HepG2 (cell line): ENCODE measurements around the gene PPP1CC. TPM values are rescaled to one million over a fixed set of nuclear protein-coding genes. Genes with fewer than 3 reads are reported as not detected.

ENCODE experiments used
- ATAC-seq: fragments of 200-7000 bp; cut with Tn5 transposase; 3 replicates; pipeline ENCODE4 v1.9.1; 2020; ENCODE audit warnings: mild to moderate bottlenecking, moderate library complexity
- BruUV-seq: library from RNA; stranded (reverse); fragments of 400-500 nt; replicated peaks from 2 replicates; lab custom pipeline; 2021; lab: Mats Ljungman, UMichigan
- CTCF ChIA-PET: fragments of 300-600 bp; formaldehyde crosslinking; extraction: SDS; loops from one replicate; lab custom pipeline; 2021; ENCODE audit warnings: low total read pairs, inconsistent platforms, low intra/inter-chr PET ratio; lab: Yijun Ruan, JAX
- POLR2A ChIA-PET: fragments of 350-600 bp; sonication (Branson Sonifier 250); formaldehyde crosslinking; loops from one replicate; lab custom pipeline; 2020; ENCODE audit warnings: antibody characterized with exemption, inconsistent platforms; lab: Yijun Ruan, JAX
- DNase-seq: peaks from one replicate; pipeline ENCODE4 v3.0.0-alpha.2; 2015; ENCODE audit warnings: low spot score
- FAIRE-seq: peaks from 3 replicates; lab custom pipeline; 2011; peaks lifted over from hg19 to GRCh38; lab: Jason Lieb, UNC
- H2AFZ ChIP-seq: one replicate; pipeline ENCODE4 v1.6.1; 2011; ENCODE audit warnings: low read length, inconsistent platforms
- H3K27ac ChIP-seq: fragments of 300-600 bp; 3 replicates; pipeline ENCODE4 v1.8.0; 2011; ENCODE audit warnings: mixed run types, mild to moderate bottlenecking, mixed read lengths, low read length, inconsistent platforms; ENCODE audit not compliant: insufficient read depth; ENCODE audit errors: extremely low read length
- H3K27me3 ChIP-seq, 2 experiments: fragments of 200-600 bp in 1 of 2; 2 replicates in 1 of 2; 3 replicates in 1 of 2; pipeline versions ENCODE4 v1.6.0 to v1.8.0; 2011; ENCODE audit warnings: low read length in 2 of 2, mild to moderate bottlenecking in 2 of 2, moderate library complexity in 2 of 2, inconsistent platforms in 1 of 2; ENCODE audit not compliant: insufficient read depth in 2 of 2, control insufficient read depth in 1 of 2
- H3K36me3 ChIP-seq, 2 experiments: fragments of 200-600 bp in 1 of 2; replicated peaks in 1 of 2; 2 replicates in 1 of 2; 3 replicates in 1 of 2; pipeline versions ENCODE4 v1.5.1 to v1.8.0; 2011; ENCODE audit warnings: low read length in 2 of 2, inconsistent platforms in 1 of 2; ENCODE audit not compliant: insufficient read depth in 2 of 2, control insufficient read depth in 1 of 2
- H3K4me1 ChIP-seq: 2 replicates; pipeline ENCODE4 v1.5.1; 2012; ENCODE audit warnings: low read length, inconsistent platforms; ENCODE audit not compliant: insufficient read depth
- H3K4me2 ChIP-seq: 2 replicates; pipeline ENCODE4 v1.6.0; 2011; ENCODE audit warnings: low read depth, low read length, inconsistent platforms
- H3K4me3 ChIP-seq, 3 experiments: fragments of 200-600 bp in 1 of 3; sonication (generic), shearing (Covaris generic) in 1 of 3; replicated peaks in 1 of 3; 2 replicates each; pipeline ENCODE4 v1.5.1; 2011 to 2016; ENCODE audit warnings: low read length in 3 of 3, inconsistent platforms in 2 of 3, low read depth in 2 of 3, mild to moderate bottlenecking in 2 of 3, control low read depth in 1 of 3, mixed read lengths in 1 of 3; ENCODE audit not compliant: insufficient read depth in 1 of 3
- H3K79me2 ChIP-seq: one replicate; pipeline ENCODE4 v1.6.1; 2011; ENCODE audit warnings: low read length, inconsistent platforms; ENCODE audit not compliant: insufficient read depth
- H3K9ac ChIP-seq: 2 replicates; pipeline ENCODE4 v1.6.0; 2011; ENCODE audit warnings: mild to moderate bottlenecking, low read depth, low read length, inconsistent platforms; ENCODE audit not compliant: insufficient read depth
- H3K9me3 ChIP-seq: 2 replicates; pipeline ENCODE4 v1.5.1; 2012; ENCODE audit warnings: mild to moderate bottlenecking, low read length
- H4K20me1 ChIP-seq: 2 replicates; pipeline ENCODE4 v1.6.0; 2011; ENCODE audit warnings: inconsistent platforms, mild to moderate bottlenecking, low read length, moderate library complexity; ENCODE audit not compliant: insufficient read depth
- BORCS8-MEF2B ChIP-seq: sonication (generic); formaldehyde crosslinking; IDR thresholded peaks from 2 replicates; pipeline ENCODE4 v1.8.0; 2022; ENCODE audit warnings: mild to moderate bottlenecking, missing genetic modification reagents
- DNMT3B ChIP-seq: conservative IDR thresholded peaks from 2 replicates; pipeline ENCODE4 v1.6.1; 2016; ENCODE audit warnings: missing biosample characterization, control low read depth
- GPN1 ChIP-seq: sonication (generic); formaldehyde crosslinking; IDR thresholded peaks from 2 replicates; pipeline ENCODE4 v1.5.1; 2020; ENCODE audit warnings: missing genetic modification reagents, borderline replicate concordance
- HES4 ChIP-seq: sonication (generic); formaldehyde crosslinking; IDR thresholded peaks from 2 replicates; pipeline ENCODE4 v1.9.0; 2021; ENCODE audit warnings: mild to moderate bottlenecking, missing genetic modification reagents, borderline replicate concordance
- JUND ChIP-seq: sonication (generic); formaldehyde crosslinking; IDR thresholded peaks from 2 replicates; pipeline ENCODE4 v1.8.0; 2022; ENCODE audit warnings: mild to moderate bottlenecking, missing genetic modification reagents
- KDM2A ChIP-seq: sonication (generic); formaldehyde crosslinking; IDR thresholded peaks from 2 replicates; pipeline ENCODE4 v1.4.0; 2020; ENCODE audit warnings: low read depth, missing genetic modification reagents, borderline replicate concordance
- LCORL ChIP-seq, 2 experiments: fragments of 450-650 bp in 1 of 2; sonication (generic) in 1 of 2; formaldehyde crosslinking in 1 of 2; IDR thresholded peaks; 2 replicates each; pipeline versions ENCODE4 v1.5.0 to v1.6.1; 2017 to 2020; ENCODE audit warnings: antibody characterized with exemption in 1 of 2, missing genetic modification reagents in 1 of 2
- MEIS1 ChIP-seq: sonication (generic); formaldehyde crosslinking; IDR thresholded peaks from 2 replicates; pipeline ENCODE4 v1.9.0; 2021; ENCODE audit warnings: mild to moderate bottlenecking, missing genetic modification reagents, moderate library complexity, borderline replicate concordance
- POLR2A ChIP-seq, 2 experiments: IDR thresholded peaks; 2 replicates each; pipeline ENCODE4 v1.6.1; 2011; ENCODE audit warnings: low read depth in 2 of 2, low read length in 2 of 2, mild to moderate bottlenecking in 1 of 2, moderate library complexity in 1 of 2; ENCODE audit not compliant: insufficient read depth in 1 of 2
- PPARG ChIP-seq: conservative IDR thresholded peaks from 2 replicates; pipeline ENCODE4 v1.6.1; 2016; ENCODE audit warnings: missing biosample characterization, missing genetic modification reagents
- RNF2 ChIP-seq: fragments of 450-650 bp; conservative IDR thresholded peaks from 2 replicates; pipeline ENCODE4 v1.6.1; 2016; ENCODE audit warnings: low read depth
- ZBTB42 ChIP-seq: sonication (generic); formaldehyde crosslinking; IDR thresholded peaks from 2 replicates; pipeline ENCODE4 v1.5.0; 2020; ENCODE audit warnings: mild to moderate bottlenecking, missing genetic modification reagents
- ZNF10 ChIP-seq: sonication (generic); formaldehyde crosslinking; IDR thresholded peaks from 2 replicates; pipeline ENCODE4 v1.4.0; 2020; ENCODE audit warnings: mild to moderate bottlenecking, low read depth, missing genetic modification reagents, borderline replicate concordance
- WGBS: methylation state at CpG from one replicate; pipeline ENCODE4 v1.1.6; 2017; ENCODE audit warnings: low lambda C conversion rate; 5-methylcytosine and 5-hydroxymethylcytosine counted together
- in situ Hi-C: cut with HindIII; loops from 2 replicates; pipeline ENCODE4 v1.10.0; 2017; ENCODE audit warnings: low pct_unique_long_range_greater_than_20kb; ENCODE audit not compliant: extremely low pct_ligation_motif_present
- intact Hi-C: fragments of 100-400 bp; cut with micrococcal nuclease; formaldehyde crosslinking; loops from one replicate; pipeline ENCODE4 v1.10.0; 2022; ENCODE audit not compliant: unreplicated experiment
- polyA plus RNA-seq, 8 experiments: library from polyadenylated mRNA; depleted of rRNA in 3 of 8; stranded (reverse) in 7 of 8; unstranded in 1 of 8; fragments of >200 nt; fragmentation: Illumina TruSeq in 4 of 8; extraction: Trizol in 4 of 8; gene quantifications; 2 replicates each; pipeline versions ENCODE4 v1.2.1 to v1.2.3, GENCODE V29; 2011 to 2016; ENCODE audit warnings: low read depth in 4 of 8, missing spikeins in 1 of 8, mixed read lengths in 1 of 8; ENCODE audit not compliant: insufficient read depth in 1 of 8
- total RNA-seq, 5 experiments: library from RNA; depleted of rRNA; stranded (reverse); fragments of >200 nt; fragmentation: Illumina TruSeq; extraction: Trizol; gene quantifications; 2 replicates each; pipeline ENCODE4 v1.2.3, GENCODE V29; 2016; ENCODE audit warnings: low read depth in 1 of 5
- TF ChIP-seq, protein P1 (sequence below): sonication (generic); formaldehyde crosslinking; IDR thresholded peaks from 2 replicates; pipeline ENCODE4 v1.4.0; 2020; ENCODE audit warnings: missing genetic modification reagents
- TF ChIP-seq, protein P2 (sequence below): sonication (generic); formaldehyde crosslinking; IDR thresholded peaks from 2 replicates; pipeline ENCODE4 v1.8.1; 2023; ENCODE audit warnings: missing genetic modification reagents, mild to moderate bottlenecking, borderline replicate concordance
- TF ChIP-seq, protein P3 (sequence below): sonication (generic); formaldehyde crosslinking; IDR thresholded peaks from 2 replicates; pipeline ENCODE4 v1.8.0; 2022; ENCODE audit warnings: mild to moderate bottlenecking, missing genetic modification reagents

Gene PPP1CC
- total and polyA plus RNA-seq, 2 of the 13 experiments (the other 11 are each of a cell fraction or from before 2014, with no cell fraction given), result 178 to 187 TPM

DNA sequence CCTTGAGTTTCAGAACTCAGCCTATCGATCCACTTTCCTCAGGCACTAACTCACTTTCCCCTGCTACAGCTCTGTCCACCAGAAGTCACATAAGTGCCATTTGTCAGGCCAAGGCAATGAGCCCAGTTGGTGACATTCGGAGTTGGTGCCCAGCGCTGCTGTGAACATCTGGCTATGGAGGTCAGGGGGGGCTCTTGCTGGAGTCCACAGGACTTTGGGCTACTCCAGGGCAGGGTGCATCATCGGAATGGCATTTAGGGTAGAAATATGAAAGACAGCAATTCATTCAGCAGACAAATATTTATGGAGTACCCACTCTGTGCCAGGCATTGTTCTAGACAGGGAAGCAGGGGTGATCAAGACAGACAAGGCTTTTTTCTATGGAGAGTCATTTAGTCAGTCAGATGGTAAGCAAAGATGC, 1.5 kb upstream of the PPP1CC start (continued):
- TF ChIP-seq HES4 (CRISPR knock-in tag), result no peak

DNA sequence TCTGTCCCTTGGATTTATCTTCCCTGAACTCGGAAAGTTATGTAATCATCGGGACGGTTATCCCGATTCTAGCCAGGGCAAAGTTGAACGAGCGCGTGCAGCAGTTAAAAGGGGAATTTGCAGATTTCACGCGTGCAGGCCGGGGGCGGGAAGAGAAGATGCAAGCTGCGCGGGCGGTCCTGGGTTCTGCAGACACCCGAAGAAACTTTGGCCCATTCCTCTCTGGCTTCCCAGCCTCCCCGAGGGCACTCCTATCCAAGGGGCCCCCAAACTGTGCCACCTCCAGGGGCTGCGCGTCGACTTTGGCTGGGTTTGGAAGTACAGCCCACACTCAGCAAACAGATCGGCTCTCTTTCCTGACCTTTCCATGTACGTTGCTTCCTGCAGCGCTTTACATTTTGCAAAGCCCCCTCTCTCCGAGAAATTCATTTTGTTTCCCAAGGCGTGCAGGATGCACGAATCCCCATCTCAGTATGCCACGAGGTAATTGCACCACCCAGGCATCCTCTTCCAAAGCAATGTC, 941 bp upstream of the PPP1CC start:
- no peak for FAIRE-seq
- Histone ChIP-seq H3K9ac (peak overlapping the region; percentile 70), H2AFZ (peak overlapping the region; percentile 59), H3K4me3 (peak overlapping the region; percentile 62 to 79 (median 72)), H3K9me3 (no peaks in the 10 kb centered on the region), H3K36me3 (peaks cover 0 to 3% of the 10 kb centered on the region in 2 experiments; a peak in 2 of 5 replicates), H3K79me2 (peaks cover 38% of the 10 kb centered on the region), H3K4me2 (peak overlapping the region; percentile 93), H3K4me1 (peaks cover 47% of the 10 kb centered on the region), H3K27ac (no peak overlapping the region), H3K27me3 (peaks cover 0 to 3% of the 10 kb centered on the region in 2 experiments; a peak in 2 of 5 replicates), H4K20me1 (peaks cover 35% of the 10 kb centered on the region)
- CTCF ChIA-PET, result no interaction called here
- in situ Hi-C loops (loop anchor here (5.0 kb wide), 1 partner anchor 84 kb away; no protein-coding TSS in a partner anchor), intact Hi-C loops (loop anchor here (5.0 kb wide), 1 partner anchor 84 kb away; no protein-coding TSS in a partner anchor)
- DNase-seq, result no peak
- 2% methylated on average over 21 of the region's 26 CpGs for WGBS
- TSS peak; percentile 97 for BruUV-seq
- ATAC-seq, result peak; percentile 23
- POLR2A ChIA-PET, result interaction anchor here (0.6 to 1.3 kb wide), 7 partner anchors 10 to 652 kb away, joined by 3 to 6 read pairs (median 3); partner anchors contain the start of genes FAM216A and GPN3
- TF ChIP-seq ZBTB42 (CRISPR knock-in tag), result no peak
- TF ChIP-seq, protein P1, sequence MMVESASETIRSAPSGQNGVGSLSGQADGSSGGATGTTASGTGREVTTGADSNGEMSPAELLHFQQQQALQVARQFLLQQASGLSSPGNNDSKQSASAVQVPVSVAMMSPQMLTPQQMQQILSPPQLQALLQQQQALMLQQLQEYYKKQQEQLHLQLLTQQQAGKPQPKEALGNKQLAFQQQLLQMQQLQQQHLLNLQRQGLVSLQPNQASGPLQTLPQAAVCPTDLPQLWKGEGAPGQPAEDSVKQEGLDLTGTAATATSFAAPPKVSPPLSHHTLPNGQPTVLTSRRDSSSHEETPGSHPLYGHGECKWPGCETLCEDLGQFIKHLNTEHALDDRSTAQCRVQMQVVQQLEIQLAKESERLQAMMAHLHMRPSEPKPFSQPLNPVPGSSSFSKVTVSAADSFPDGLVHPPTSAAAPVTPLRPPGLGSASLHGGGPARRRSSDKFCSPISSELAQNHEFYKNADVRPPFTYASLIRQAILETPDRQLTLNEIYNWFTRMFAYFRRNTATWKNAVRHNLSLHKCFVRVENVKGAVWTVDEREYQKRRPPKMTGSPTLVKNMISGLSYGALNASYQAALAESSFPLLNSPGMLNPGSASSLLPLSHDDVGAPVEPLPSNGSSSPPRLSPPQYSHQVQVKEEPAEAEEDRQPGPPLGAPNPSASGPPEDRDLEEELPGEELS, result no peak
- 0 out of 2 replicates have a peak, but pooled peaks have one; percentile 5 for TF ChIP-seq MEIS1 (CRISPR knock-in tag)
- TF ChIP-seq KDM2A (CRISPR knock-in tag), result 0 out of 2 replicates have a peak, but pooled peaks have one; percentile 31
- TF ChIP-seq BORCS8-MEF2B (CRISPR knock-in tag), result peak; percentile 51; the same call in 1 of the 2 replicates
- TF ChIP-seq, protein P2, sequence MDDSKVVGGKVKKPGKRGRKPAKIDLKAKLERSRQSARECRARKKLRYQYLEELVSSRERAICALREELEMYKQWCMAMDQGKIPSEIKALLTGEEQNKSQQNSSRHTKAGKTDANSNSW (CRISPR knock-in tag), result no peak
- TF ChIP-seq, protein P3, sequence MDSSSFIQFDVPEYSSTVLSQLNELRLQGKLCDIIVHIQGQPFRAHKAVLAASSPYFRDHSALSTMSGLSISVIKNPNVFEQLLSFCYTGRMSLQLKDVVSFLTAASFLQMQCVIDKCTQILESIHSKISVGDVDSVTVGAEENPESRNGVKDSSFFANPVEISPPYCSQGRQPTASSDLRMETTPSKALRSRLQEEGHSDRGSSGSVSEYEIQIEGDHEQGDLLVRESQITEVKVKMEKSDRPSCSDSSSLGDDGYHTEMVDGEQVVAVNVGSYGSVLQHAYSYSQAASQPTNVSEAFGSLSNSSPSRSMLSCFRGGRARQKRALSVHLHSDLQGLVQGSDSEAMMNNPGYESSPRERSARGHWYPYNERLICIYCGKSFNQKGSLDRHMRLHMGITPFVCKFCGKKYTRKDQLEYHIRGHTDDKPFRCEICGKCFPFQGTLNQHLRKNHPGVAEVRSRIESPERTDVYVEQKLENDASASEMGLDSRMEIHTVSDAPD, result 0 out of 2 replicates have a peak, but pooled peaks have one; percentile 32
- TF ChIP-seq ZNF10 (CRISPR knock-in tag), result no peak
- TF ChIP-seq POLR2A (IDR thresholded peaks at IDR 0.05; ENCODE audit: insufficient read depth in 1 of 2, low read depth in 2 of 2, low read length in 2 of 2), result no peak
- TF ChIP-seq JUND, result 0 out of 2 replicates have a peak, but pooled peaks have one; percentile 15
- TF ChIP-seq PPARG (CRISPR knock-in tag), result peak; percentile 69; the same call in 1 of the 2 replicates
- no peak for TF ChIP-seq GPN1
- TF ChIP-seq LCORL (IDR thresholded peaks at IDR 0.05), result no peak
- TF ChIP-seq LCORL (CRISPR knock-in tag; IDR thresholded peaks at IDR 0.05), result peak; percentile 24; the same call in 1 of the 2 replicates
- TF ChIP-seq DNMT3B (CRISPR knock-in tag), result no peak
- no peak for TF ChIP-seq RNF2
